Mammary epithelial cell (primary cell): ENCODE data around the gene TRMT2A.

Source experiments
- EZH2 ChIP-seq: IDR thresholded peaks from 2 replicates; pipeline ENCODE4 v1.6.1; 2012; ENCODE audit warnings: low read length, inconsistent platforms, borderline replicate concordance
- TF ChIP-seq, protein P1 (sequence below), 2 donors: IDR thresholded peaks in 1 of 2; conservative IDR thresholded peaks in 1 of 2; 2 replicates each; pipeline ENCODE4 v1.5.1; 2011 to 2012; ENCODE audit warnings: inconsistent platforms in 2 of 2, low read length in 2 of 2, mild to moderate bottlenecking in 2 of 2, control low read depth in 1 of 2, low read depth in 1 of 2; ENCODE audit not compliant: insufficient read depth in 1 of 2; ENCODE audit errors: extremely low read depth in 1 of 2

DNA sequence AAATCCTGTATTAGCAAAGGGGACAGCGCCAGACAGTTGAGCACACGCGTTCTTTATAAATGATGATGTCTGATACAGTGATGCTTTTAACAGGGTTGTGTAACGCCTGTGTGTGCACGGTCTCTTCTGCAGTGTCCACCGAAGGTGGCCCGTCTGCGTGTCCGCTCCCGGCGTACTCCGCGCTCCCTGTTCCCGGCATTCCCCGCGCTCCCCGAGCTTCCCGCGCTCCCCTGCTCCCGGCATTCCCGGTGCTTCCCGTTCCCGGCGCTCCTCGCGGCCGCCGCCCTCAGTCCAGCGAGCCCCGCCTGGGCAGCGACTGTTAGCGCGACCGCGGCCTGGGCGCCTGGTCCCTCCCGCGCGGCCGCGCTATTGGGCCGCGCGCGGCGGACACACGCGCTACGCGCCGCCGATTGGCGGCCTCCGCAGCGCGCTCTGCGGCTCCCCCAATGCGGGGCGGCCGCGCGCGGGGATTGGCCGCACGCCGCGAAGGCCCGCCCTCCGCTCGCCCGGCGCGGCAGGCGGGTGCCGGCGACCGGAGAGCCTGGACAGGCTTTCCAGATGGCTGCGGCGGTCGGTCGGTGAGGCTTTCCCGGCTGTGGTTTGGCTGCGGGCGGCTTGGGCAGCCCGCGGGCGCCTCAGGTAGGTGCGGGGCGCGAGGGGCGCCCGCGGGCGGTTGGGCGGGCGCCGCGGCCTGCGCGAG is 37.1 kb downstream of the TRMT2A start, which contains the start of gene DGCR8:
- TF ChIP-seq, protein P1, sequence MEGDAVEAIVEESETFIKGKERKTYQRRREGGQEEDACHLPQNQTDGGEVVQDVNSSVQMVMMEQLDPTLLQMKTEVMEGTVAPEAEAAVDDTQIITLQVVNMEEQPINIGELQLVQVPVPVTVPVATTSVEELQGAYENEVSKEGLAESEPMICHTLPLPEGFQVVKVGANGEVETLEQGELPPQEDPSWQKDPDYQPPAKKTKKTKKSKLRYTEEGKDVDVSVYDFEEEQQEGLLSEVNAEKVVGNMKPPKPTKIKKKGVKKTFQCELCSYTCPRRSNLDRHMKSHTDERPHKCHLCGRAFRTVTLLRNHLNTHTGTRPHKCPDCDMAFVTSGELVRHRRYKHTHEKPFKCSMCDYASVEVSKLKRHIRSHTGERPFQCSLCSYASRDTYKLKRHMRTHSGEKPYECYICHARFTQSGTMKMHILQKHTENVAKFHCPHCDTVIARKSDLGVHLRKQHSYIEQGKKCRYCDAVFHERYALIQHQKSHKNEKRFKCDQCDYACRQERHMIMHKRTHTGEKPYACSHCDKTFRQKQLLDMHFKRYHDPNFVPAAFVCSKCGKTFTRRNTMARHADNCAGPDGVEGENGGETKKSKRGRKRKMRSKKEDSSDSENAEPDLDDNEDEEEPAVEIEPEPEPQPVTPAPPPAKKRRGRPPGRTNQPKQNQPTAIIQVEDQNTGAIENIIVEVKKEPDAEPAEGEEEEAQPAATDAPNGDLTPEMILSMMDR (conservative IDR thresholded peaks at IDR 0.05 in 1 of 2, IDR thresholded peaks at IDR 0.05 in 1 of 2; ENCODE audit: extremely low read depth in 1 of 2, insufficient read depth in 1 of 2, low read depth in 1 of 2, low read length in 2 of 2), result no peak
- TF ChIP-seq EZH2, result no peak
